ENCODE results near the gene LGALSL. TPM values are rescaled to one million over a fixed set of nuclear protein-coding genes. Genes with fewer than 3 reads are reported as not detected.

The LGALSL gene
- total RNA-seq, 1 experiment from 2014 or later = 23.8 TPM

GRCh38 chr2:64417624-64418023 lies 36.3 kb upstream of the LGALSL start:
- no peak overlapping the region for H3K23ac ChIP-seq (ENCODE audit: insufficient read length, low read depth, low read length)
- no peak overlapping the region for H3K18ac ChIP-seq (ENCODE audit: insufficient read length, low read depth, low read length)
- no peak overlapping the region for H2BK20ac ChIP-seq (ENCODE audit: low read depth, low read length, poor library complexity, severe bottlenecking)
- no peak overlapping the region for H3K27ac Mint-ChIP-seq
- no peak overlapping the region for H2AK5ac ChIP-seq (ENCODE audit: insufficient read length, low read length)
- no peaks in the 10 kb centered on the region for H3K27me3 ChIP-seq (ENCODE audit: insufficient read depth, low read length)
- H3K9ac ChIP-seq (ENCODE audit: extremely low read depth, insufficient read length, low read length) = no peak overlapping the region
- no peaks in the 10 kb centered on the region for H3K9me3 ChIP-seq (ENCODE audit: control insufficient read depth, low read depth, low read length)
- no peaks in the 10 kb centered on the region for H3K23me2 ChIP-seq (ENCODE audit: insufficient read length, low read depth, low read length, poor library complexity, severe bottlenecking)
- WGBS (ENCODE audit: extremely low coverage, insufficient read length, low lambda C conversion rate) = no CpG with 5 or more reads among the region's 3 CpGs
- H3K27ac ChIP-seq (ENCODE audit: insufficient read length, low read depth, low read length) = no peak overlapping the region
- no peak overlapping the region for H3T11ph ChIP-seq (ENCODE audit: low read length)
- no peaks in the 10 kb centered on the region for H3K9me3 Mint-ChIP-seq
- no peak overlapping the region for H2BK120ac ChIP-seq (ENCODE audit: low read depth, low read length, poor library complexity, severe bottlenecking)
- H2BK12ac ChIP-seq (ENCODE audit: insufficient read length, low read depth, low read length) = no peak overlapping the region
- no peaks in the 10 kb centered on the region for H4K20me1 ChIP-seq (ENCODE audit: control insufficient read depth, insufficient read depth, insufficient read length)
- H3K79me1 ChIP-seq (ENCODE audit: insufficient read depth, low read depth, low read length, poor library complexity, severe bottlenecking) = no peaks in the 10 kb centered on the region
- peaks cover 9 to 16% of the 10 kb centered on the region in 2 experiments for H3K4me1 Mint-ChIP-seq
- peaks cover 1% of the 10 kb centered on the region; the same call in 1 of the 2 replicates for H3K27me3 Mint-ChIP-seq (ENCODE audit: low read depth)
- no peaks in the 10 kb centered on the region for H3K79me2 ChIP-seq (ENCODE audit: insufficient read depth, low read length)
- no peak overlapping the region for H2BK5ac ChIP-seq (ENCODE audit: insufficient read length, low read length)
- H3K4me1 ChIP-seq (ENCODE audit: insufficient read depth, low read length) = 0 out of 2 replicates have a peak, but pooled peaks cover 3% of the 10 kb centered on the region
- H4K91ac ChIP-seq (ENCODE audit: insufficient read length, low read depth, low read length) = no peak overlapping the region
- DNase-seq = no peak
- no peaks in the 10 kb centered on the region for H3K36me3 Mint-ChIP-seq (ENCODE audit: insufficient read depth in 1 of 3, low read depth in 3 of 3)
- no peak overlapping the region for H4K5ac ChIP-seq (ENCODE audit: insufficient read length, low read depth, low read length)
- no peak overlapping the region for H3K4ac ChIP-seq (ENCODE audit: low read depth, low read length)
- TF ChIP-seq CTCF (conservative IDR thresholded peaks at IDR 0.05) = no peak
- H3K14ac ChIP-seq (ENCODE audit: insufficient read depth, low read length) = no peak overlapping the region; the same call in 1 of the 2 replicates
- H2AFZ ChIP-seq (ENCODE audit: low read length) = no peak overlapping the region
- no peak overlapping the region for H3K4me3 Mint-ChIP-seq
- no peak overlapping the region for H2BK15ac ChIP-seq (ENCODE audit: low read depth, low read length)
- H3K4me2 ChIP-seq (ENCODE audit: insufficient read depth, insufficient read length, low read length) = no peak overlapping the region
- H4K8ac ChIP-seq (replicated peaks; ENCODE audit: insufficient read length, low read depth, low read length) = no peak overlapping the region
- no peak overlapping the region for H3K56ac ChIP-seq (ENCODE audit: insufficient read length, low read depth, low read length)

Measured in H9 (cell line).